OCI-LY3 (cell line): ENCODE measurements around the gene EPN2.

Source experiments
- H2AFZ ChIP-seq: fragments of 200-600, 300-600 bp; shearing (Covaris generic); 2 replicates; pipeline ENCODE4 v1.6.0; 2014; ENCODE audit warnings: antibody characterized with exemption, low read depth, low read length
- H3K27ac ChIP-seq: fragments of 200-600, 300-600 bp; sonication (generic); 2 replicates; pipeline ENCODE4 v1.5.1; 2014; ENCODE audit warnings: mild to moderate bottlenecking, low read length, moderate library complexity, mixed read lengths
- H3K27me3 ChIP-seq: fragments of 200-600, 300-600 bp; sonication (generic); 2 replicates; pipeline ENCODE4 v1.6.1; 2014; ENCODE audit warnings: low read depth, low read length, mixed read lengths
- H3K36me3 ChIP-seq: fragments of 200-600, 300-600 bp; sonication (generic); replicated peaks from 2 replicates; pipeline ENCODE3; 2014; ENCODE audit warnings: low read depth, low read length, mixed read lengths
- H3K4me1 ChIP-seq: fragments of 300-600, 200-600 bp; sonication (generic); 2 replicates; pipeline ENCODE4 v1.6.1; 2014; ENCODE audit warnings: low read length, mixed read lengths
- H3K4me2 ChIP-seq: fragments of 200-600, 300-600 bp; sonication (generic); 2 replicates; pipeline ENCODE4 v1.6.1; 2014; ENCODE audit warnings: low read length, mixed read lengths
- H3K4me3 ChIP-seq: fragments of 300-600, 200-600 bp; sonication (generic); 2 replicates; pipeline ENCODE4 v1.5.1; 2014; ENCODE audit warnings: antibody characterized with exemption, mild to moderate bottlenecking, low read length, moderate library complexity
- H3K79me2 ChIP-seq: fragments of 300-600, 200-600 bp; shearing (Covaris generic); 2 replicates; pipeline ENCODE4 v1.6.1; 2014; ENCODE audit warnings: mild to moderate bottlenecking, low read length, mixed read lengths
- H3K9ac ChIP-seq: fragments of 300-600, 200-600 bp; shearing (Covaris generic); 2 replicates; pipeline ENCODE4 v1.6.0; 2014; ENCODE audit warnings: mild to moderate bottlenecking, low read length, moderate library complexity
- H3K9me3 ChIP-seq: fragments of 200-600, 300-600 bp; shearing (Covaris generic); 2 replicates; pipeline ENCODE4 v1.6.1; 2014; ENCODE audit warnings: low read length, mixed read lengths; ENCODE audit not compliant: insufficient read depth
- H4K20me1 ChIP-seq: fragments of 200-600, 300-600 bp; sonication (generic); 2 replicates; pipeline ENCODE4 v1.6.1; 2016; ENCODE audit warnings: low read length, mixed read lengths; ENCODE audit not compliant: insufficient read depth
- EZH2phosphoT487 ChIP-seq: fragments of 200-600 bp; shearing (Covaris generic); IDR thresholded peaks from 2 replicates; pipeline ENCODE4 v1.6.1; 2018; ENCODE audit warnings: antibody characterized with exemption, mixed run types, low read depth
- TF ChIP-seq, protein P1 (sequence below): fragments of 200-600, 300-600 bp; sonication (generic); IDR thresholded peaks from 2 replicates; pipeline ENCODE4 v1.5.1; 2014; ENCODE audit warnings: antibody characterized with exemption, low read length, low read depth

Gene EPN2

GRCh38 chr17:19284005-19284959, 47.1 kb downstream of the EPN2 start:
- Histone ChIP-seq H3K9ac (no peak overlapping the region), H3K27me3 (no peaks in the 10 kb centered on the region), H3K4me1 (peaks cover 13% of the 10 kb centered on the region), H3K27ac (no peak overlapping the region), H3K4me2 (peak overlapping the region; percentile 32), H3K79me2 (no peaks in the 10 kb centered on the region), H3K4me3 (no peak overlapping the region), H4K20me1 (peaks cover 17% of the 10 kb centered on the region), H3K9me3 (no peaks in the 10 kb centered on the region), H3K36me3 (no peaks in the 10 kb centered on the region), H2AFZ (no peak overlapping the region)
- TF ChIP-seq, protein P1, sequence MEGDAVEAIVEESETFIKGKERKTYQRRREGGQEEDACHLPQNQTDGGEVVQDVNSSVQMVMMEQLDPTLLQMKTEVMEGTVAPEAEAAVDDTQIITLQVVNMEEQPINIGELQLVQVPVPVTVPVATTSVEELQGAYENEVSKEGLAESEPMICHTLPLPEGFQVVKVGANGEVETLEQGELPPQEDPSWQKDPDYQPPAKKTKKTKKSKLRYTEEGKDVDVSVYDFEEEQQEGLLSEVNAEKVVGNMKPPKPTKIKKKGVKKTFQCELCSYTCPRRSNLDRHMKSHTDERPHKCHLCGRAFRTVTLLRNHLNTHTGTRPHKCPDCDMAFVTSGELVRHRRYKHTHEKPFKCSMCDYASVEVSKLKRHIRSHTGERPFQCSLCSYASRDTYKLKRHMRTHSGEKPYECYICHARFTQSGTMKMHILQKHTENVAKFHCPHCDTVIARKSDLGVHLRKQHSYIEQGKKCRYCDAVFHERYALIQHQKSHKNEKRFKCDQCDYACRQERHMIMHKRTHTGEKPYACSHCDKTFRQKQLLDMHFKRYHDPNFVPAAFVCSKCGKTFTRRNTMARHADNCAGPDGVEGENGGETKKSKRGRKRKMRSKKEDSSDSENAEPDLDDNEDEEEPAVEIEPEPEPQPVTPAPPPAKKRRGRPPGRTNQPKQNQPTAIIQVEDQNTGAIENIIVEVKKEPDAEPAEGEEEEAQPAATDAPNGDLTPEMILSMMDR: no peak
- no peak for TF ChIP-seq EZH2phosphoT487

GRCh38 chr17:19285213-19285900, 48.2 kb downstream of the EPN2 start:
- H4K20me1 ChIP-seq: peaks cover 17% of the 10 kb centered on the region
- no peaks in the 10 kb centered on the region for H3K36me3 ChIP-seq
- no peak overlapping the region for H3K4me2 ChIP-seq
- no peak overlapping the region for H3K27ac ChIP-seq
- H2AFZ ChIP-seq: no peak overlapping the region
- TF ChIP-seq EZH2phosphoT487: no peak
- TF ChIP-seq, protein P1: no peak
- no peak overlapping the region for H3K4me3 ChIP-seq
- no peak overlapping the region for H3K9ac ChIP-seq
- no peaks in the 10 kb centered on the region for H3K9me3 ChIP-seq
- peaks cover 13% of the 10 kb centered on the region for H3K4me1 ChIP-seq
- H3K79me2 ChIP-seq: no peaks in the 10 kb centered on the region
- no peaks in the 10 kb centered on the region for H3K27me3 ChIP-seq

DNA sequence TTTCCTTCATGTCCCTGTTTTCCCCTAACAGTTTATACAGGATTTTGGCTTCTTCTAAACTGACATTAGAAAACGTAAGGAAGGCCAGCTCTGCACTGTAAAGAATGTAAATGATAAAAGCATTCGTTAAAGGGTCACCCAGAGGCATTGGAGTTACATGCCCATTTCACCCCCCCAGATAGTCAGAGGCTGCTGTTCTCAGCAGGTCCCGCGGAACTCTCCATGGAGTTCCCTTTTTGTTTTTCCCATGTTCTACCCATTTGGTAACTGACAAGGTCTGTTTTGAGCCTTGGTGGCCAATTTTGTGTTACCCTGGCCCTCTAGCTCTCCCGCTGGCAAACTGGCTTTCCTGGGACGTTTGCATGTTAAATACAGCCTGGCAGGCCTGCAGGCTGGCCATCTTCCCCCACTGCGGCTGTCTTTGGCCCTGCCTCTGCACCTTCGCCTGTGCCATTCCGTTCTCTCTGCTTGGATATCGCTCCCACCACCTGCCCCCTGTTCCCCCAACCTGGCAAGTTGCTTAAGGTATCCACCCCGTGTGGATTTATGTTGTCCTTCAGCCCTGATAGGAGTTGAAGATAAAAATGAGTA, 49.7 kb downstream of the EPN2 start:
- Histone ChIP-seq H3K27ac (no peak overlapping the region), H3K4me1 (peaks cover 13% of the 10 kb centered on the region), H2AFZ (no peak overlapping the region), H3K36me3 (no peaks in the 10 kb centered on the region), H3K79me2 (no peaks in the 10 kb centered on the region), H3K9me3 (no peaks in the 10 kb centered on the region), H3K4me2 (no peak overlapping the region), H3K27me3 (no peaks in the 10 kb centered on the region), H4K20me1 (peaks cover 17% of the 10 kb centered on the region), H3K4me3 (no peak overlapping the region), H3K9ac (no peak overlapping the region)
- TF ChIP-seq EZH2phosphoT487: no peak
- TF ChIP-seq, protein P1: no peak

DNA sequence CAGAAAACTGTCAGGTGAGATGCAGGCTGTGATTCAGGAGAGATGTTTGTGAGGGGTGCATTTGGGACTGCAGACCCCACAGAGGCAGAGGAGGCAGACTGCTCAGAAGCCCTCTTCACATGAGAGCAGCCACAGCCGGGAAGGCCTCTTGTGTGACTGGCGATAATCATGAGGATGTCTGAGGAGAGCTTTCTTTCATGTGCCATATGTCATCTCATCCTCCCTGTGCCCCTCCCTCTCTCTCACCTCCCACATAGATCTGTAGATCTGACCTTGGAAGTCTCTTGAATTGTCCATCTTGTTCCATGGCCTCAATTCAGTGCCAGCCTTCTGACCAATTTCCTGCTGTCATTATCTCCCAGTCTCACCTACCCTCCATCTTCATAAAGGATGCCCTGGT, 50.5 kb downstream of the EPN2 start:
- Histone ChIP-seq H3K4me3 (no peak overlapping the region), H3K27ac (no peak overlapping the region), H3K4me2 (no peak overlapping the region), H3K9ac (no peak overlapping the region), H3K4me1 (peaks cover 13% of the 10 kb centered on the region), H2AFZ (no peak overlapping the region), H3K79me2 (no peaks in the 10 kb centered on the region), H4K20me1 (peaks cover 17% of the 10 kb centered on the region), H3K36me3 (no peaks in the 10 kb centered on the region), H3K9me3 (no peaks in the 10 kb centered on the region), H3K27me3 (no peaks in the 10 kb centered on the region)
- TF ChIP-seq, protein P1: no peak
- TF ChIP-seq EZH2phosphoT487: no peak
